IPS-15b (cell line): ENCODE data around the gene POLR1A.

Source experiments
- H3K27me3 ChIP-seq: one replicate; pipeline ENCODE4 v1.6.1; 2013; ENCODE audit warnings: low read length; ENCODE audit not compliant: control insufficient read depth, insufficient read depth
- H3K36me3 ChIP-seq: one replicate; pipeline ENCODE4 v1.6.1; 2013; ENCODE audit warnings: low read length; ENCODE audit not compliant: control insufficient read depth, insufficient read depth
- H3K4me1 ChIP-seq: one replicate; pipeline ENCODE4 v1.6.1; 2013; ENCODE audit warnings: mild to moderate bottlenecking, low read length; ENCODE audit not compliant: control insufficient read depth, insufficient read depth
- H3K4me3 ChIP-seq: one replicate; pipeline ENCODE4 v1.5.1; 2013; ENCODE audit warnings: low read depth, low read length
- H3K9ac ChIP-seq: one replicate; pipeline ENCODE4 v1.6.1; 2013; ENCODE audit warnings: low read depth, mild to moderate bottlenecking, low read length
- H3K9me3 ChIP-seq: one replicate; pipeline ENCODE4 v1.6.1; 2013; ENCODE audit warnings: mild to moderate bottlenecking, low read length; ENCODE audit not compliant: control insufficient read depth, insufficient read depth

POLR1A gene

GRCh38 chr2:86025229-86025820 is 80.4 kb downstream of the POLR1A start:
- H3K27me3 ChIP-seq: no peaks in the 10 kb centered on the region
- no peak overlapping the region for H3K4me3 ChIP-seq
- no peaks in the 10 kb centered on the region for H3K9me3 ChIP-seq
- H3K4me1 ChIP-seq: no peaks in the 10 kb centered on the region
- peaks cover 48% of the 10 kb centered on the region for H3K36me3 ChIP-seq
- no peak overlapping the region for H3K9ac ChIP-seq

GRCh38 chr2:86023366-86023712 is 82.3 kb downstream of the POLR1A start:
- no peak overlapping the region for H3K9ac ChIP-seq
- H3K4me1 ChIP-seq: no peaks in the 10 kb centered on the region
- peaks cover 32% of the 10 kb centered on the region for H3K36me3 ChIP-seq
- H3K4me3 ChIP-seq: no peak overlapping the region
- no peaks in the 10 kb centered on the region for H3K27me3 ChIP-seq
- no peaks in the 10 kb centered on the region for H3K9me3 ChIP-seq

- Histone ChIP-seq H3K9me3 (no peaks in the 10 kb centered on the region), H3K9ac (no peak overlapping the region), H3K27me3 (no peaks in the 10 kb centered on the region), H3K4me3 (no peak overlapping the region), H3K4me1 (no peaks in the 10 kb centered on the region), H3K36me3 (peaks cover 27% of the 10 kb centered on the region)
Measured at GRCh38 chr2:86022661-86023365, 82.9 kb downstream of the POLR1A start.

DNA sequence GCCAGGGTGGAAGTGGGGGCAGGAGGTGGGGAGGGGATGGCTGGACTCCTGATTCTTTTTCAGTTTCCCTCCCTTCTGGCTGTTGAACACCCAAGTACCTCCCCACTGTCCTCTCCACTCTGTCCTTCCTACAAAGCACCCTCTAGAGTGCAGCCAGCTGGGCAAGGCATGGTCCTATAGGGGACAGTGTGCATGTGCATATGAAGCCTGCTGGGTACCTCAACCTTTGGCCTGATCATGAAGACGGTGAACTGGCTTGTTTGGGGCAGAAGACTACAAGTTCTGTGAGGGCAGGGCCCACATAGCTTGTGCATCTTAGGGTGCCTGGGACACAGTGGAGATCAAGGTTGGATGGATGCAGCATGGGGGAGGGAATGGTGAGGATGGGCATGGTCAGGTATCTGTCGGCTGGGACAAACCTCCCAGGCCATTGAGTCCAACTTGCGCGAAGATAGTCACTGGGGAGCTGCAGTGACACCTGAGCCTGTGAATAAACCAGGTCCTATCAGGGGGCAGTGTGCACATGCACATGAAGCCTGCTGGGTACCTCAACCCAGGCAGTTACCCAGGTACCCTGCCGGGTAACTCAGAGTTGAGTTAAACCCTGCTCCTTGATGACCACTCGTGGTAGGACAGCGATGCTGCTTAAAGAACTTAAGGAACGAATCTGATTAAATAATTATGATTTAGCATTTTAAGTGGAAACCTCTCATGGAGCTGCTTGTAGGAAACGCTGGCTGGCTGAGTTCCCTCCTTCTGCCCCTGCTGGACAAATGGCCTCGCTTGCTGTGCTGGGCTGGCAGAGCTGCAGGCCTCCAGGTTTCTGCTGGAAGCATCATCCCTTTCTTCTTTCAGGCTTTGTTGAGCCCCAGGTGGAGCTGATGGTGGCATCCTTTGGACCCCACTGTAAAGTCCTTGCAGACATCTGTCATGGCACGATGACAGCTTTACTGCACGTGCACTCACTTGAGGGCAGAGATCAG is 84.0 kb downstream of the POLR1A start:
- H3K9me3 ChIP-seq: no peaks in the 10 kb centered on the region
- no peak overlapping the region for H3K4me3 ChIP-seq
- no peaks in the 10 kb centered on the region for H3K4me1 ChIP-seq
- H3K27me3 ChIP-seq: no peaks in the 10 kb centered on the region
- H3K9ac ChIP-seq: no peak overlapping the region
- peaks cover 16% of the 10 kb centered on the region for H3K36me3 ChIP-seq

DNA sequence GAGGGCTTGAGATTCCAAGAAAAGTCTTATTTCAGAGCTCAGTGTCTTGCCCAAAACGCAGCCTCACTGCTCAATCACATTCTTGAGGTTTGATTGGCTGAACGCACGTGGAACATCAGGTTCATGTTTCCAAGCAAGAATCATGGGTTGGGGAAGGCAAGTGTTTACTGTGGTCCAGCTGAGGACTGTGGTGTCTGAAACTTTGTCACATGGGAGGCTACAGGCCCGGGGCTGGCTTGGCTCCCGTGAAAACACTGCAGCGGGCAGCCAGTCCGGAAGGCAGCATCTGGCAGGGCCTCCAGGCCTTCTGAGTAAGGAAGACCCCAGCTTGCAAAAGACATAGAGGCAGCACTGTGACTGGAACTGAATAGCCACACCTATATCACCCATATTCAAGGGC is 84.7 kb downstream of the POLR1A start:
- H3K4me3 ChIP-seq: no peak overlapping the region
- no peaks in the 10 kb centered on the region for H3K4me1 ChIP-seq
- no peaks in the 10 kb centered on the region for H3K27me3 ChIP-seq
- H3K9ac ChIP-seq: no peak overlapping the region
- H3K36me3 ChIP-seq: peaks cover 11% of the 10 kb centered on the region
- no peaks in the 10 kb centered on the region for H3K9me3 ChIP-seq

- Histone ChIP-seq H3K36me3 (no peaks in the 10 kb centered on the region), H3K4me1 (no peaks in the 10 kb centered on the region), H3K9me3 (no peaks in the 10 kb centered on the region), H3K4me3 (no peak overlapping the region), H3K9ac (no peak overlapping the region), H3K27me3 (no peaks in the 10 kb centered on the region)
Measured at GRCh38 chr2:86019121-86019520, 86.6 kb downstream of the POLR1A start.

- Histone ChIP-seq H3K27me3 (no peaks in the 10 kb centered on the region), H3K9ac (no peak overlapping the region)
Measured at GRCh38 chr2:86017901-86018896, 87.5 kb downstream of the POLR1A start.

DNA sequence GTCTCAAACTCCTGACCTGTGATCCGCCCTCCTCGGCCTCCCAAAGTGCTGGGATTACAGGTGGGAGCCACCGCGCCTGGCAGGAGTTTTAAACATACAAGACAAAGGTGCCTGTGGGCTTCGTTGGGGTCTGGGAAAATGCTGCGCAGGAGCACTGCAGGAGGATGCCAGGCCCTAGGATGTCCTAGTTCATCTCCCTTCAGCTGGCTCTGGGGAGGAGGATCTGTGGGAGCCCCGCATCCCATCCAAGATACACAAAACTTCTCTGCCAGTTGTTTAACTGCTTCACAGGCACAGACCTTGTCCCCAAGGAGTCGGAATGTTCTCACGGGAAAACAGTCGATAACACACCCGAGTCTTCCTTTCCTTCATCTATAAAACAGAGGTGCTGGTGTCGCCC is 89.1 kb downstream of the POLR1A start:
- Histone ChIP-seq H3K9me3 (no peaks in the 10 kb centered on the region), H3K4me3 (no peak overlapping the region), H3K9ac (no peak overlapping the region)

More at GRCh38 chr2:86017901-86018896, 87.5 kb downstream of the POLR1A start:
- no peak overlapping the region for H3K4me3 ChIP-seq
- no peaks in the 10 kb centered on the region for H3K36me3 ChIP-seq
- no peaks in the 10 kb centered on the region for H3K9me3 ChIP-seq
- no peaks in the 10 kb centered on the region for H3K4me1 ChIP-seq

DNA sequence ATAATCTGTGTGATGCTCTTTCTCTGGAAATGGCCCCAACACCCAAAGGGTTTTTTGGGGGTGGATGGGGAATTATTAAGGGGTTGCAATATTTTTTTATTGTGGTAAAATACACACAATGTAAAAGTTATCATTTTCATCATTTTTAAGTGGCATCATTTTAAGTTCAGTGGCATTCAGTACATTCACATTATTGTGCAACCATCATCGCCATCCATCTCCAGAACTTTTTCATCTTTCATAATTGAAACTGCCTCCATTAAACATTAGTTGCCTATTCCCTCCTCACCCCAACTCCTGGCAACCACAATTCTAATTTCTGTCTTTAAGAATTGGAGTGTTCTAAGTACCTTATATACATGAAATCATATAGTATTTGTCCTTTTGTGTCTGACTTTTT is 90.0 kb downstream of the POLR1A start:
- Histone ChIP-seq H3K27me3 (no peaks in the 10 kb centered on the region), H3K4me3 (no peak overlapping the region), H3K9me3 (no peaks in the 10 kb centered on the region), H3K4me1 (no peaks in the 10 kb centered on the region), H3K9ac (no peak overlapping the region), H3K36me3 (no peaks in the 10 kb centered on the region)

More for the DNA sequence above, 89.1 kb downstream of the POLR1A start:
- H3K27me3 ChIP-seq: no peaks in the 10 kb centered on the region
- no peaks in the 10 kb centered on the region for H3K4me1 ChIP-seq
- H3K36me3 ChIP-seq: no peaks in the 10 kb centered on the region

- H3K36me3 ChIP-seq: no peaks in the 10 kb centered on the region
- no peak overlapping the region for H3K4me3 ChIP-seq
- no peaks in the 10 kb centered on the region for H3K9me3 ChIP-seq
- no peak overlapping the region for H3K9ac ChIP-seq
- no peaks in the 10 kb centered on the region for H3K27me3 ChIP-seq
- H3K4me1 ChIP-seq: no peaks in the 10 kb centered on the region
Measured at GRCh38 chr2:86015006-86015405, 90.7 kb downstream of the POLR1A start.

GRCh38 chr2:86014493-86014892 is 91.2 kb downstream of the POLR1A start:
- no peaks in the 10 kb centered on the region for H3K27me3 ChIP-seq
- H3K36me3 ChIP-seq: no peaks in the 10 kb centered on the region
- no peaks in the 10 kb centered on the region for H3K4me1 ChIP-seq
- no peak overlapping the region for H3K9ac ChIP-seq
- no peak overlapping the region for H3K4me3 ChIP-seq
- no peaks in the 10 kb centered on the region for H3K9me3 ChIP-seq
